BE2C (cell line): ENCODE measurements around the gene BTC.

Experiments used
- DNase-seq: peaks from one replicate; pipeline ENCODE4 v3.0.0-alpha.2; 2020
- H3K27me3 ChIP-seq: fragments of 250-450 bp; sonication (Bioruptor Pico); 2 replicates; pipeline ENCODE4 v1.5.1; 2020; ENCODE audit warnings: mild to moderate bottlenecking
- H3K36me3 ChIP-seq: fragments of 250-450 bp; sonication (Bioruptor Pico); 2 replicates; pipeline ENCODE4 v1.5.1; 2020; ENCODE audit warnings: mild to moderate bottlenecking
- H3K4me1 ChIP-seq: fragments of 250-450 bp; sonication (Bioruptor Pico); 2 replicates; pipeline ENCODE4 v1.5.1; 2020
- H3K4me3 ChIP-seq: 2 replicates; pipeline ENCODE4 v1.5.1; 2011; ENCODE audit warnings: low read depth, low read length
- H3K9me3 ChIP-seq: fragments of 250-450 bp; sonication (Bioruptor Pico); 2 replicates; pipeline ENCODE4 v1.5.1; 2020
- CTCF ChIP-seq: IDR thresholded peaks from 2 replicates; pipeline ENCODE4 v1.5.1; 2012; ENCODE audit warnings: mild to moderate bottlenecking, low read depth, low read length

Gene BTC

DNA sequence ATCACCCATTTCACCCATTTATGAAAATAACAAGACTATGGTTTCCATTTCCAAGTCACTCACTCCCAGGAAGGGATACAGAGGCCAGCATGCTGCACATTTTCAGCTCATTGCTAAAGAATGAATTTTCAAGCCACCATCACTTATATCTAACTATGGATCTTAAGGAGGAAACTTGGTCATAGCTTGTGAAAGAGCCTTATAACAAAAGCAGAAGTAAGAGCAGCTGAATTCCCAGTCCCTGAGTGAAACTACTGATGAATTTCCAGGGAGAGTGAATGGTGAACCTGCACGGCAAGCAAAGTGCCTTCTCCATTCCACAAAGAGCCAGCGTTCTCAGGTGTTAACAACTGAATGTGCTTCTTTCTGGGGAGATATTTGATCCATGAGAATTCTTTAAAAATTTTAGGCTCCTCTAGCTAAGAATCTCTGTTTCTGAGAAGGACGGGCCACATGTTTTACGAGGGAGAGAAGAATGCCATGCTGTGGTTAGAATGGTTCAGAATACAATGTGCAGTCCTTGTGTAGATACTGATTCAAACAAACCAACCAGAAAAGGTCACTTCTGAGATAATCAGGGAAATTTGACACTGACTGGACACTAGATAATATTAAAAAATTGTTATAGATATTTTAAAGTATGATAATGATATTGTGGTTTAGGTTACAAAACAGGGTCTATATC lies 24.0 kb downstream of the BTC start:
- no peak for TF ChIP-seq CTCF
- no peak for DNase-seq

GRCh38 chr4:74768857-74769525 lies 25.3 kb downstream of the BTC start:
- no peaks in the 10 kb centered on the region for H3K9me3 ChIP-seq
- no peaks in the 10 kb centered on the region for H3K4me1 ChIP-seq
- no peaks in the 10 kb centered on the region; the same call in 1 of the 2 replicates for H3K27me3 ChIP-seq
- H3K4me3 ChIP-seq, result no peak overlapping the region
- DNase-seq, result no peak
- H3K36me3 ChIP-seq, result no peaks in the 10 kb centered on the region
- no peak for TF ChIP-seq CTCF

More for the DNA sequence above, 24.0 kb downstream of the BTC start:
- Histone ChIP-seq H3K4me3 (no peak overlapping the region), H3K4me1 (no peaks in the 10 kb centered on the region), H3K9me3 (no peaks in the 10 kb centered on the region), H3K36me3 (no peaks in the 10 kb centered on the region), H3K27me3 (no peaks in the 10 kb centered on the region; the same call in 1 of the 2 replicates)

GRCh38 chr4:74764119-74764518 lies 30.2 kb downstream of the BTC start:
- no peak for DNase-seq
- no peak overlapping the region for H3K4me3 ChIP-seq
- H3K9me3 ChIP-seq, result no peaks in the 10 kb centered on the region
- H3K27me3 ChIP-seq, result no peaks in the 10 kb centered on the region
- H3K4me1 ChIP-seq, result no peaks in the 10 kb centered on the region
- no peak for TF ChIP-seq CTCF
- H3K36me3 ChIP-seq, result no peaks in the 10 kb centered on the region

DNA sequence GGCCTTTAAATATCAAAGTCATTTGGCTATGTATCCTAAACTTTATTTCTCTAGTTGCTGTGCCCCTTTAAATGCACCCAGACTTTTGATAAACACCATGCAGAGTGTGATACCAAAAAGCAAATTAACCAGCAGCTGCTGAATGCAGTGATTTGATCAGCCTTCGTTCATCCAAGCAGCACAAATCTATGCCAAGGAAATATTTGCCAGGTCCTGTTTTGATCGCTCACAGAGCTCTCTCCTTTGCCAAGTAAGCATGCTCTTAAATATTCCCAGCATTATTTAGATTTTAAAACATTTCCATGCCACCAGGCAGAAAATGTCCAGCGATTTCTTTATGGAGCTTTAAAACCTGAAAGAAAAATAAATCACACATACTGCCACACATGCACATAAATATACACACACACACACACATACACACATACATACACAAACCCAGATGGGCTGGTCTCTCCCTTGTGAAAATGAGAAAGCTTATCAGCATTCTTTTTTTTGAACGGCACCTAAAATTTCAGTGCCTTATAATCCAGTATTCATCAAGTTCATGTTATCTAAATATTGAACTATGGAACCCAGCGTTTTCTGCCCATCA lies 35.7 kb downstream of the BTC start:
- no peak for DNase-seq
- H3K4me3 ChIP-seq, result no peak overlapping the region
- H3K9me3 ChIP-seq, result no peaks in the 10 kb centered on the region
- no peak for TF ChIP-seq CTCF
- H3K4me1 ChIP-seq, result no peaks in the 10 kb centered on the region
- H3K27me3 ChIP-seq, result no peaks in the 10 kb centered on the region
- no peaks in the 10 kb centered on the region for H3K36me3 ChIP-seq

DNA sequence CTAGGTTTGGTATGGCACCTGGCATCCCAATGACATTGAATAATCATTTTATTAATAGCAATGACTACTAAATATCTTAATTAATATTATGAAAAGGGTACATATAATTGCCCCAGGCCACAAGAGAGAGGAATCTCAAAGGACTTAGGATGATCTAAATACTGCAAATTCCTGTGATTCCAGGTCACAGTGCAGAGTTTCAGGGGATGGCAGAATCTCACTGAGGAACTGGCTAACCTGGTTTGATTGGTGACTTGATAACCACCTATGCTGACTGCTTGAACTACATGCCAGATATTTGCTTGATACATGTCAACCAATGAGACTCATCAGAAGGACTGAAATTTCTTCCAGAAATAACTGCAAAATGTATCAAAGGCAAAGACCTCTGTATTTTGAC lies 37.2 kb downstream of the BTC start:
- TF ChIP-seq CTCF, result no peak
- DNase-seq, result no peak

DNA sequence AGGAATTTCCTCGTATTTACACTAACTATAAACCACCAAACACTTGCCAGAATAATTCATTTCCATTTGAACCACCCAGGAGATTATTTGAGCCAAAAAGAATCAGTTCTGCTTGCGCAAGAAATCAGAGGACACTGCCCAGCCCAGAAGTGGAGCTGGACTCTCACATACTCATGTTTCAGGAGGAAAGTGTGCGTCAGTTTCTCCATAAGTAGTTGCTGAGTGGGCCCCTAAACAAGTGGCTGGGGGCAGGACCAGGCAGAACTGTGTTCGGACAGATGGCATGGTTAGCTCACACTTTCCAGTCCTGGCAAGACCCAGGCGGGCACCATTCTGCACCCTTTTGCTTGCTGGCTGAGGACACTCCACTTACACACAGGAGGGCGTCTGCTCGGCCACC lies 38.8 kb downstream of the BTC start:
- Histone ChIP-seq H3K27me3 (no peaks in the 10 kb centered on the region), H3K4me1 (no peaks in the 10 kb centered on the region), H3K36me3 (no peaks in the 10 kb centered on the region), H3K9me3 (no peaks in the 10 kb centered on the region), H3K4me3 (no peak overlapping the region)
- no peak for TF ChIP-seq CTCF
- no peak for DNase-seq

More for the DNA sequence above, 37.2 kb downstream of the BTC start:
- no peaks in the 10 kb centered on the region for H3K27me3 ChIP-seq
- H3K4me3 ChIP-seq, result no peak overlapping the region
- H3K36me3 ChIP-seq, result no peaks in the 10 kb centered on the region
- no peaks in the 10 kb centered on the region for H3K9me3 ChIP-seq
- no peaks in the 10 kb centered on the region for H3K4me1 ChIP-seq
